Activated CD8-positive, alpha-beta T cell treated with anti-CD3 and anti-CD28 coated beads, Interleukin-2, amount 10 ng/mL, durations not matched to agents 7 days and 5 days (primary cell): Measurements from ENCODE around the gene SMPD2. TPM values are rescaled to one million over a fixed set of nuclear protein-coding genes. Genes with fewer than 3 reads are reported as not detected.

ENCODE experiments used
- ATAC-seq: fragments of 150-1000 bp; cut with Tn5 transposase; one replicate; pipeline ENCODE4 v1.10.0; 2021; ENCODE audit warnings: moderate library complexity
- CTCF ChIA-PET: fragments of 350-600 bp; sonication (Branson Sonifier 250); formaldehyde crosslinking; loops from one replicate; lab custom pipeline; 2021; ENCODE audit warnings: antibody characterized with exemption; lab: Charles Lee
- POLR2A ChIA-PET: fragments of 350-600 bp; sonication (Branson Sonifier 250); formaldehyde crosslinking; loops from one replicate; lab custom pipeline; 2021; ENCODE audit warnings: antibody characterized with exemption; lab: Charles Lee
- DNase-seq: peaks from one replicate; pipeline ENCODE4 v3.0.0-alpha.2; 2020
- H3K27ac Mint-ChIP-seq: one replicate; pipeline ENCODE4 v1.8.0; 2021; ENCODE audit warnings: mild to moderate bottlenecking, mixed read lengths
- H3K27me3 Mint-ChIP-seq: one replicate; pipeline ENCODE4 v1.8.0; 2021; ENCODE audit warnings: low read depth, mixed read lengths
- H3K36me3 Mint-ChIP-seq: one replicate; pipeline ENCODE4 v1.8.0; 2021; ENCODE audit warnings: low read depth, mixed read lengths
- H3K4me1 Mint-ChIP-seq: one replicate; pipeline ENCODE4 v1.8.0; 2021; ENCODE audit warnings: low read depth, mixed read lengths
- H3K4me3 Mint-ChIP-seq: one replicate; pipeline ENCODE4 v1.8.0; 2021; ENCODE audit warnings: mild to moderate bottlenecking, mixed read lengths
- H3K9me3 Mint-ChIP-seq: one replicate; pipeline ENCODE4 v1.8.0; 2022; ENCODE audit warnings: mixed read lengths; ENCODE audit not compliant: insufficient read depth
- total RNA-seq, 2 experiments: library from RNA; stranded (reverse); gene quantifications; one replicate each; pipeline ENCODE4 v1.2.3, GENCODE V29; 2021

SMPD2 gene
- total RNA-seq, 2 experiments from 2014 or later, result 15.5 to 15.6 TPM

- POLR2A ChIA-PET, result interaction anchor here (1.1 kb wide), 1 partner anchor 11 kb away, joined by 3 read pairs; no protein-coding TSS in a partner anchor
- Mint-ChIP-seq H3K36me3 (peaks cover 61% of the 10 kb centered on the region), H3K27ac (no peak overlapping the region), H3K27me3 (no peaks in the 10 kb centered on the region), H3K4me3 (no peak overlapping the region), H3K9me3 (no peaks in the 10 kb centered on the region), H3K4me1 (peaks cover 56% of the 10 kb centered on the region)
- CTCF ChIA-PET, result interaction anchor here (1.1 kb wide), 1 partner anchor 578 kb away, joined by 3 read pairs; no protein-coding TSS in a partner anchor
- no peak for ATAC-seq
- DNase-seq, result no peak
These were observed 21.4 kb downstream of the SMPD2 start for GRCh38 chr6:109461733-109462526.

GRCh38 chr6:109465772-109466171 is 25.2 kb downstream of the SMPD2 start:
- Mint-ChIP-seq H3K9me3 (no peaks in the 10 kb centered on the region), H3K27me3 (no peaks in the 10 kb centered on the region), H3K4me1 (peaks cover 33% of the 10 kb centered on the region), H3K27ac (no peak overlapping the region), H3K36me3 (peaks cover 82% of the 10 kb centered on the region), H3K4me3 (no peak overlapping the region)
- POLR2A ChIA-PET, result interaction anchor here (0.5 to 1.1 kb wide), 2 partner anchors 9 to 15 kb away, joined by 3 to 6 read pairs; no protein-coding TSS in a partner anchor
- CTCF ChIA-PET, result no interaction called here
- DNase-seq, result no peak
- ATAC-seq, result no peak

GRCh38 chr6:109466212-109466923 is 25.8 kb downstream of the SMPD2 start:
- no peak for DNase-seq
- ChIA-PET CTCF (interaction anchor here (0.6 kb wide), 1 partner anchor 12 kb away, joined by 3 read pairs; no protein-coding TSS in a partner anchor), POLR2A (interaction anchor here (0.5 to 1.1 kb wide), 3 partner anchors 8 to 16 kb away, joined by 3 to 6 read pairs (median 3); no protein-coding TSS in a partner anchor)
- Mint-ChIP-seq H3K4me3 (no peak overlapping the region), H3K9me3 (no peaks in the 10 kb centered on the region), H3K27ac (no peak overlapping the region), H3K36me3 (peaks cover 81% of the 10 kb centered on the region), H3K4me1 (peaks cover 36% of the 10 kb centered on the region), H3K27me3 (no peaks in the 10 kb centered on the region)
- no peak for ATAC-seq

- DNase-seq (peak; percentile 12), ATAC-seq (no peak)
- Mint-ChIP-seq H3K9me3 (no peaks in the 10 kb centered on the region), H3K36me3 (peaks cover 82% of the 10 kb centered on the region), H3K4me1 (peaks cover 44% of the 10 kb centered on the region), H3K4me3 (no peak overlapping the region), H3K27me3 (no peaks in the 10 kb centered on the region), H3K27ac (no peak overlapping the region)
- POLR2A ChIA-PET, result no interaction called here
- CTCF ChIA-PET, result no interaction called here
These were observed 27.2 kb downstream of the SMPD2 start for GRCh38 chr6:109467696-109468095.

- ATAC-seq, result no peak
- ChIA-PET CTCF (interaction anchor here (1.0 to 1.5 kb wide), 4 partner anchors 10 to 570 kb away, joined by 3 to 7 read pairs (median 4); no protein-coding TSS in a partner anchor), POLR2A (interaction anchor here (1.5 to 2.3 kb wide), 2 partner anchors 10 to 13 kb away, joined by 4 to 9 read pairs; partner anchors contain the start of gene ZBTB24)
- Mint-ChIP-seq H3K4me1 (peaks cover 51% of the 10 kb centered on the region), H3K27me3 (no peaks in the 10 kb centered on the region), H3K9me3 (no peaks in the 10 kb centered on the region), H3K27ac (peak overlapping the region; percentile 23), H3K36me3 (peaks cover 83% of the 10 kb centered on the region), H3K4me3 (no peak overlapping the region)
- DNase-seq, result no peak
These were observed 29.2 kb downstream of the SMPD2 start for GRCh38 chr6:109469591-109470189.

GRCh38 chr6:109471105-109471810 is 30.7 kb downstream of the SMPD2 start:
- Mint-ChIP-seq H3K9me3 (no peaks in the 10 kb centered on the region), H3K4me3 (no peak overlapping the region), H3K4me1 (peaks cover 53% of the 10 kb centered on the region), H3K36me3 (peaks cover 84% of the 10 kb centered on the region), H3K27me3 (no peaks in the 10 kb centered on the region), H3K27ac (peak overlapping the region; percentile 35)
- no peak for DNase-seq
- no peak for ATAC-seq
- ChIA-PET POLR2A (interaction anchor here (2.3 kb wide), 1 partner anchor 12 kb away, joined by 9 read pairs; no protein-coding TSS in a partner anchor), CTCF (interaction anchor here (1.0 to 2.2 kb wide), 2 partner anchors 12 to 14 kb away, joined by 4 to 10 read pairs; no protein-coding TSS in a partner anchor)

GRCh38 chr6:109472132-109472995 is 31.8 kb downstream of the SMPD2 start:
- H3K4me3 Mint-ChIP-seq, result no peak overlapping the region
- peaks cover 61% of the 10 kb centered on the region for H3K4me1 Mint-ChIP-seq
- H3K27ac Mint-ChIP-seq, result peak overlapping the region; percentile 35
- H3K27me3 Mint-ChIP-seq, result no peaks in the 10 kb centered on the region
- CTCF ChIA-PET, result interaction anchor here (0.9 to 2.2 kb wide), 3 partner anchors 13 to 57 kb away, joined by 3 to 10 read pairs (median 4); no protein-coding TSS in a partner anchor
- ATAC-seq (no peak), DNase-seq (no peak)
- H3K36me3 Mint-ChIP-seq, result peaks cover 85% of the 10 kb centered on the region
- no peaks in the 10 kb centered on the region for H3K9me3 Mint-ChIP-seq
- POLR2A ChIA-PET, result interaction anchor here (1.2 kb wide), 1 partner anchor 10 kb away, joined by 3 read pairs; no protein-coding TSS in a partner anchor

- H3K4me3 Mint-ChIP-seq, result no peak overlapping the region
- DNase-seq (no peak), ATAC-seq (no peak)
- H3K9me3 Mint-ChIP-seq, result no peaks in the 10 kb centered on the region
- no peak overlapping the region for H3K27ac Mint-ChIP-seq
- peaks cover 83% of the 10 kb centered on the region for H3K36me3 Mint-ChIP-seq
- ChIA-PET CTCF (interaction anchor here (0.9 to 2.2 kb wide), 2 partner anchors 14 to 56 kb away, joined by 3 to 10 read pairs; no protein-coding TSS in a partner anchor), POLR2A (interaction anchor here (1.2 kb wide), 1 partner anchor 10 kb away, joined by 3 read pairs; no protein-coding TSS in a partner anchor)
- H3K27me3 Mint-ChIP-seq, result no peaks in the 10 kb centered on the region
- peaks cover 68% of the 10 kb centered on the region for H3K4me1 Mint-ChIP-seq
These were observed 32.6 kb downstream of the SMPD2 start for GRCh38 chr6:109473120-109473519.

- Mint-ChIP-seq H3K9me3 (no peaks in the 10 kb centered on the region), H3K27me3 (no peaks in the 10 kb centered on the region), H3K4me3 (no peak overlapping the region), H3K4me1 (peaks cover 77% of the 10 kb centered on the region), H3K27ac (peak overlapping the region; percentile 13), H3K36me3 (peaks cover 86% of the 10 kb centered on the region)
- ATAC-seq (no peak), DNase-seq (no peak)
- CTCF ChIA-PET, result interaction anchor here (2.1 kb wide), 1 partner anchor 92 kb away, joined by 7 read pairs; no protein-coding TSS in a partner anchor
- POLR2A ChIA-PET, result interaction anchor here (0.7 kb wide), 1 partner anchor 9 kb away, joined by 3 read pairs; no protein-coding TSS in a partner anchor
These were observed 34.5 kb downstream of the SMPD2 start for GRCh38 chr6:109474995-109475394.

GRCh38 chr6:109475625-109476024 is 35.1 kb downstream of the SMPD2 start:
- no peak overlapping the region for H3K4me3 Mint-ChIP-seq
- no peak for ATAC-seq

More at GRCh38 chr6:109475625-109476024, 35.1 kb downstream of the SMPD2 start:
- Mint-ChIP-seq H3K36me3 (peaks cover 85% of the 10 kb centered on the region), H3K4me1 (peaks cover 81% of the 10 kb centered on the region), H3K27me3 (no peaks in the 10 kb centered on the region), H3K27ac (no peak overlapping the region), H3K9me3 (no peaks in the 10 kb centered on the region)
- ChIA-PET CTCF (interaction anchor here (2.1 kb wide), 1 partner anchor 92 kb away, joined by 7 read pairs; no protein-coding TSS in a partner anchor), POLR2A (no interaction called here)
- no peak for DNase-seq
